Forelimb muscle (tissue), 1 donor: ENCODE results near the gene NIT1. TPM values are rescaled to one million over a fixed set of nuclear protein-coding genes. Genes with fewer than 3 reads are reported as not detected.

ENCODE experiments used
- DNase-seq: peaks from one replicate; pipeline ENCODE4 v3.0.0-alpha.2; 2013; ENCODE audit warnings: low read depth
- polyA plus RNA-seq: library from polyadenylated mRNA; unstranded; fragments of 120-200 nt; gene quantifications from one replicate; pipeline ENCODE4 v1.2.1, GENCODE V29; 2013; ENCODE audit not compliant: insufficient read length

NIT1 gene, protein sequence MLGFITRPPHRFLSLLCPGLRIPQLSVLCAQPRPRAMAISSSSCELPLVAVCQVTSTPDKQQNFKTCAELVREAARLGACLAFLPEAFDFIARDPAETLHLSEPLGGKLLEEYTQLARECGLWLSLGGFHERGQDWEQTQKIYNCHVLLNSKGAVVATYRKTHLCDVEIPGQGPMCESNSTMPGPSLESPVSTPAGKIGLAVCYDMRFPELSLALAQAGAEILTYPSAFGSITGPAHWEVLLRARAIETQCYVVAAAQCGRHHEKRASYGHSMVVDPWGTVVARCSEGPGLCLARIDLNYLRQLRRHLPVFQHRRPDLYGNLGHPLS
- polyA plus RNA-seq, result 32.7 TPM

DNA sequence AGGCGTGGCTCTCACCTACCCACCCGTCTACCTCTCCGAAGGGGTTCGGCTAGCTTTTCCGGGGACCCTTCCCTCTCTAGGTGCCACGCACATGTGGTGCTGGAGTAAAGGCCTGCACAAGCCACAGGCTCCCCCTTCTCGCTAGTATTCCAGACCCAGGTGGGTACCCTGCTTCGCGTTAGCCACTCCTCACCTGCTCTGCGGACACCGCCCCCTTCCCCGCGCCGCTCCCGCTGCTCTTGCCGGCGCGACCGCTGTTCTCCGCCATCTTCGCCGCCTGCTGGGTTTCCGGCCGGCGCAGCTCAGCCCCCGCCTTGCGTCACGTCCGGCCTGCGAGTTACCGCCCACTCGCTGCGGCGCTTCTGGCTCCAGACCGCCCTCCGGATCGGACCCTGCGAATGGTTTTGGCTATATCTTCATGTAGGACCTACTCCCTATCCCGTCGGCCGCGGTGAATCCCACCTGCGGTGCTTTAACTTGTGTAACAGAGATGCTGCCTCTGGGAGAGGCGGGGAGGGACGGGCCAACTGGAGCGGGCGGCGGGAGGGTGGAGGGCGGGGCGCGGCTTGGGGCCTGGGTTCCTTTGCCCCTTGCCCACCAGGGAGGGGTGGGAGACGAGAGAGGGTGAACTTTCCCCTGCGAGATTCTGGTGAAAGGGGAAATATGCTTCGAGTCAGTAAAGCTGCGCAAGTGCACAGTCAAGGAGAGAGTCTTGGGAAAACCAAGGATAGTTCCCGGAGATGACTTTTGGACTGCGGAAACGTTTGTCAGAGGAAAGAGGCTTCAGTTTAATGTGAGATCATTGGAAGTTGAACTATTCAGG is at the start of gene NIT1, which contains the start of gene PFDN2:
TSS of gene NIT1 (plus strand) at position 347 of the 823 bp plus-strand sequence. CDS start at position 419, 72 bp downstream.
TSS of gene PFDN2 (minus strand) at position 279 of the 823 bp plus-strand sequence. CDS start at position 268, 11 bp downstream.
- no peak for DNase-seq

DNA sequence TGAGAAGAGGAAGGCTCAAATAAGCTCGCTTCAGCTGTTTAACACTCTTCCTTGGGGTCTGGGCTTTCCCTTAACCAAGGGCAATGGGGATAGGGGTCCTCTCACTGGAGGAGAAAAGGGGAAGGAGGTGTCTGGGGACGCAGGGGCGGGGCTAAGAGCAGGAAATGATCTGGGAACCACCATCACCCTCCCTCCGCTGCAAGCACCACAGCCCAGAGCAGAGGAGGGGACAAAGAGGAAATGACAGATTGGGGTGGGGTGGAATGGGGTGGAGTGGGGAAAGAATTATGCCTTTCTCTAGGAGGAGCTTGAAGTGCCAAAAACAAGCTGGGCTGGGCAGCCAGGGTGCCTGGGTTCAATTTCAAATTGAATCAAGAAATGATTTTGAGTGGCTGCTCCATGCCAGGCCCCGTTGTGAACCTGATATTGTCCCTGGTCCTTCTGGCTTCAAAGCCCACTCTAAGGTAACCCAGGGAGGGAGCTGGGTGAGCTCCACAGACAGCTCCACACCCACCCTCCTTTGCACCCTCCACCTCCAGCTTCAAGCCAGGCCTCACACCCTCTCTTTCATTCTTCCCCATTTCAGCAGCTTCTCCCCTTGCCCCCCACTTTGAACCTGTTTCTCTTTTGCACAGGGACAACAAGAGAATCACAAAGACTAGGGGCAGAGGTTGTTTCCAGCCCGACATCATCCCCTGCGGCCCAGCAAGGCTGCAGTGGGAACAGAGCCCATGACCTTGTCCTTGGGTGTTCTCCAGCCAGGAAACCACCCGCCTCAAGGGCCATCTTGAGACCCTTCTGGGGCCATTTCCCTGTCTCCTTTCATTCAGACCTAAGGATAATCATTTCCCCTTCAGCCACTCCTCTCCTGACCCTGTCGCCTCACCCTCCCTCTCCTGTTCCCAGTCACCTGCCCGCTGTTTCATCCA is 49.3 kb upstream of the NIT1 start:
- DNase-seq, result no peak

DNA sequence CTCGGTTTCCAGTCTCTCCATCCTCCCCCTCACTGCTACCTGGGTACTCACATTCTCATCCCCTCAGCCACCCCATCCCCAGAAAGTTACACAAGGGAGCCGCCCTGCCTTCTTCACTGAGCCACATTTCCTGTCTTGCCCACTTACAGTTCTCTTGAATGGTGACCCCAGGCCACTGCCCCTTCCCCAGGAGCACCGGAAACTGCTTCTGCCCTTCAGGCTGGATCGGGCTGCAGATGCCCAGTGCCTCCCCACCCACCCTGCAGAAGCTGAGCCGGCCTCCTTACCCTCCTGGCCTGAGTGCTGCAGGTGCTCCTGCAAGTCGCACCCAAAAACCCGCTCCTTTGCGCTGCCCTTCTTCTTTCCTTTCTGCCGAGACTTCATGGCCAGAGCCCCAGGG is 48.7 kb upstream of the NIT1 start:
- DNase-seq, result no peak

DNA sequence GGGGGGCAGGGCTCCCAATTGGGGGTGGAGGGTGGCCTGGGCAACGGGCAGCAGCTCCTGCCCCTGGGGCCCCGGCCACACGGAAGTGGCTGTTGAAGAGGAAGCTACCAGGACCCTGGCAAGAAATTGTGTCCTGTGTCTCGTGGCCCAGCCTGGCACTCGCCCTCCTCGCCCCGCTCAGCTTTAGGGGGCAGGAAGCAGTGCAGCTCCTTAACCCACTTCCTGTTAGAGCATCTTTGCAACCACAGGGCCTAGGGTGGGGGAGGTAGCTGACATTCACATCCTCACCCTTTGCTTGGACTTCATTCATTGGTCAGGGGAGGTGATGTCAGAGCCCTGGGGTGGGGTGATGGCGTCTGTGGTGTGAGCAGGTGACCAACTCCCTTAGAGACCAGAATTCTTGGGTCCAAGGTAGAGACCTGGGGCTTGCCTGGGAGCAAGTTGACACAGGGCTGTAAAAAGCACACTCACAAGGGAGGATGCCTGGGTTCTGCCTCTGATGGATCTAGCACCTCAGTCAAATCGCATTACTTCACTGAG is 48.1 kb upstream of the NIT1 start, which contains the start of gene ARHGAP30:
TSS of gene ARHGAP30 (minus strand) at position 161 of the 540 bp plus-strand sequence. CDS start 267 bp downstream, outside the sequence.
- DNase-seq, result no peak

DNA sequence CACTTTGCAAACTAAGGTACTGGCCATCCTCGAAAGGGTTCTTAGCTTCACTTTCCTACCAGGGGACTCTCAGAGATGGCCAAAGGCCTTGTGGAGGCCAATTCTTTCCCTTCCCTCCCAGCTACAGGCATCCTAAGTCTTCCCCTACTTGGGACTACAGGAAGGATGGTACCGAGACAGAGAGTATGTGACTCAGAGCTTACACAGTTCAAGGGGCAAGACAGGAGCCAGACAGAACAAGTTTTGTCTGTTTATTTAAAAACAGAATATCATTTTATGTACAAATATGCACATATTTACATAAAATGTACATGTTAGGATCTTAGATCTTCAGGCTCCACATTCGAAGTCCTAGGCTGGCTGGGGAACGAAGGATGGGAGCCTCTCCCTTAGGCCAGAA is 47.1 kb upstream of the NIT1 start:
- DNase-seq, result no peak

DNA sequence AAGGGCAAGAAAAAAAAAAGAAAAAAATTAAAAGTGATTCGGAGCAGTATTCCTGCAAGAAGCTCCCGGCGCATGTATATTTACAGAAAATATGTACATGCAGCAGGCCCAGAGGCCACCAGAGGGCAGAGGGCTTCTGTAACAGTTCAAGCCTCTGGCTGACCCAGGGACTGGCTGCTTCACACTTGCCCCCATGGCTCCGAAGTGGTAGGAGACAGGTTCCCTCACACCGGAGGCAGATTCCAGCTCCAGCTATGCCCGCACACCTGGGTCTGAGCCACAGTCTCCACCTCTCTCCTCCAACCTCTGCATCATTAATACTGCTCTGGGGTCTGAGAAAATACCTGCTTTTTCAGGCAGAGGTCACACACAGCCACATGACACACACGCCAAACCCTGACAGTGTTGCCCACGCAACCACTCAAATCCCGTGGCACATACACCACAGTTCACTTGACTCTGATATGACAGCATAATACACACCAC is 46.0 kb upstream of the NIT1 start:
- no peak for DNase-seq

DNA sequence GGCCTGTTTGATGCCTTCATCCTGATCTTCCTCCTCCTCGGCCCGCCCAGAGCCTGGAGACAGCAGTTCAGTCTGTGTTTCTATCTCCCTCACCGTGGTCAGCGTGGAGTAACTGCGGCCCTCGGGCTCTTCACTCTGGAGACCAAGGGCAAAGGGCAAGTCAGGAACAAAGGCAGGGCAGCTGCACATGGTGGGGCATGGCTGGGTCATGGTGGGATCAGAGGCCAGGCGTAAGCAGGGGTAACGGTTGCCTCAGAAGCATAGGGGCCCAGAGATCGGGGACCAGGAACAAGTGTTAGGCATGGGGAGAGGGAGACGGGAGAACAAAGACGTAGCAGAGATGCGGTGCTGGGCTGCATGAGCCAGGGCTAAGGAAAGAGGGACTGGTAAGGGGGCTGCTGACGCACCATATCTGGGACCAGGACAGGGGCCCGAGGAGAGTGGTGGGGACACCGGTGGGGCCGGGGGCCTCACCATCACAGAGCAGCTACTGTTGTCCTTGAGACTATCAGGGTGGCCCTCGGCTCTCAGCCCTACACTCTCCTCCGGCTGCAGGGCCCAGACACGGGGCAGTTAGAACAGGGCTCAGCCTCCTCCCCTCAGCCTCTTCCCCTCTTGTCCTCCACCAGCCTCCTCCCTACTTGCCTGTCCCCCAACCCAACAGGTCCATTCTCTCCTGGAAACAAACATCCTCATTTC is 45.0 kb upstream of the NIT1 start:
- DNase-seq, result no peak

DNA sequence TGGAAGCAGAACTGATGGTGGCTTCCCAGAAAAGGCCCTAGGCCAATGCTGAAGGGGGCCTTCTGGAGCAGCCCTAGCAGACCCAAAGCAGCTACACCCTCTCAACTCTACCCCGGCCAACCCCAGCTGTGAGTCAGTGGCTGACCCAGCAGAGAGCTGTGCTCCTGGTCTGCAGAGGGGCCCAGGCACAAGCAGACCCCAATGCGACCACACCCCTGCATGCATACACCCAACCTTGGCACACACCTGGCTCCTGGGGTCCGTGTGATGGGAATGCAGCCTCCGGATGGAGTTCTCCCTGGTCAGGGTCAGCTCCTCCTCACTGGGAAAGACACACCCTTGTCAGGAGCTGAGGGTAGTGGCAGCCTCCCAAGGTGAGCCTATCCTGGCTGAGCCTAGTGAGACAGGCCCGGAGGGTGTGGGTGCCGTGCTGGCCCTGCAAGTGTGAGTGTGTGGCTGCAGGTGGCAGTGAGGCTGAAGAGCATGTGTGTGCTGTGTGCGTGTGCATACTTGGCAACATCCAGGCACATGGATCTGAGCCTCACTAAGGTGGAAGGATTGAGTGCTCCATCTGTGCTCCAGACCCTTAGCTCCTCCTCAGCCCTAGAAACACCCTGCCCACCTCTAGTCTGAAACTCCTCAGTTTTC is 44.3 kb upstream of the NIT1 start:
- DNase-seq, result no peak

DNA sequence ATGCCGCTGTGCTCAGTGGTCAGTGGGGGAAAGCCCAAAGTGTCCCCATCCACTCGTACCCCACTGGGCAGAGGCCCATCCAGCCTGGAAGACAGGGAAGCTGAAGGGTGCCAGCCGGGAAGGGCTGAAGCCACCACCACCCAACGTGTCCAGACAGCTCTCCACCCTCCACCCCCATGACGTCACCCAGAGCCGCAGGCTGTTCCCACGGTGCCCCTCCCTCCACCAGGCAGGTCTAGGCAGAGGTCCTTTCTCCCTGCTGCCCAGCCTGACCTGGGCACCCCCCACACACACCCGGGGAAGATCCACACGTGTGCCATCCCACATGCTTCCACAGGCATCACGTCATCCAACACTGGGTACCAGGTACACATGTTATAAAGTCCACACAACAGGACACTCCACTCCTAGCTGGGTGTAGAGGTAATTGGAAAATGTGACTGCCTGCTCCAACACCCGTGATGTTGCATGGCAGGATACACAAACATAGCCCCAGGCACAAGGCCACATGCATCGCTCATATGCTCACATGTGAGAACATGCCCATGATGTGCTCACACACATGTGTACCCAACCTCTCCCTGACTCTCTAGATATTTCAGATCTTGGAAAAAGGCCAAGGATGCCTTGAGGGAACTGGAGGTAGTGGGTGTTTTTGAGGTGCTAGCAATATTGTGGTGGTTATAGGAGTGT is 43.1 kb upstream of the NIT1 start:
- DNase-seq, result no peak

DNA sequence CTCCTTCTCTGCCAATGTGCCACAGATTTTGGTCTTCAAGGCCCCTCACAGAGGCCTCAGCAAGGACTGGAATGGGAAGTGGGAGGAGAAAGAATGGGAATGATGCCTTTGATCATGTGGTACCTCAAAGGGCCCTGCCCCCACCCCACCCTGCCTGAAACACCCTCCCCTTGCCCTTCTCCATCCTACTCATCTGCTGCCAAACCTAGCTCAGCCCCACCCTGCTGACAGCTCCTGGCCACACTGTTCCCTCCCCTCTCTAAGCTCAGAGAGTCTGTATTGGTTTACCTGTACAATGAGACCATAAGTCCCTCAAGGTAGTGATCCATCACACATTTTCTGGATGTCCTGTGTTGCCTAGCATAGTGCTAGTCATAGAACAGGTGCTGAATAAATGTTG is 41.5 kb upstream of the NIT1 start:
- DNase-seq, result no peak

DNA sequence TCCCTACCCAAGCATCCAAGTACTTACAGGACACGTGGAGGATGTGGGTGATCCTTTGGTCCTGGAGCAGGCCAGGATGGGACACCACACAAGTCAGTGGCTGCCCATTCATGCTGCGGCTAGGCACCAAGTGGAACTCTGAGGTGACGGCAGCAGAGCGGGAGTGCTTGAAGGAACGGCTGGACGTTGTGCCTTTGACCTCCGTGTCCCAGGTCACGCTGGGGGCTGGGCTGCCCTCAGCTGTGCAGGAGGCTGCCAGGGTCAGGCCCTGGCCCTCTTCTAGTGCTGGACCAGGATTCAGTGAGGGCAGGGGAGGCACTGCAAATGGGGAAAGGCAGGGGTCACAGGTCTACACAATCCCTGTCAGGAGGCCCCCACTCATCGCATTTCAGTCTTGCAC is 40.5 kb upstream of the NIT1 start:
- DNase-seq, result no peak

DNA sequence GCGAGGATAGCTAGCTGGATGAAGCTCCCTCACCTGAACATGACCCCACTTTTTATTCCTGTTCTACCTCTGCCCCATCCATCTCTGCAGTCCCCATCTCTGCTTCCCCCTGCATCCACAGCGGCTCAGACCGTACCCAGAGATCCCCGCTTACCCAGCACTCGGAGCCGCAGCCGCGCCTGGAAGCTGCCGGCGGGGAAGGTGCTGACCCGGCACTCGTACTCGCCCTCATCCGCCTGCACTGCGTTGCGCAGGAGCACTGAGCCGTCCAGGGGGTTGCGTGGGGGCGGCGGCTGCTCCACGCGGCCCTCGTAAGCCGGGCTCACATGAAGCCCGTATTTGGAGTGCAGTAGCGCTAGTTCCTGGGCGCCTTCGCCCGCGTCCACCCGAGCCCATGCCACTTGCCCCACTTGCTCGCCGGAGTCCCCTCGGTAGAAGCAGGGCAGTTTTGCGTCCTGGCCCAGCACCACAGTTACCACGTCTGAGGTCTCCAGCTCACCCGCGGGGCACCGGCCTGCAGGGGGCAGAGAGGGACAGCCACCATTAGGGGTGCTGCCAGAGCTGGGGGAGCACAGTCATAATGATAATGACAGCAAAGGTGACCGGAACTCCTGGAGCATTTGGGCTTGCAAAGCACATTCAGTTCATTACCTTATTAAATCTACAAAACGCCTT is 38.3 kb upstream of the NIT1 start:
- DNase-seq, result no peak

DNA sequence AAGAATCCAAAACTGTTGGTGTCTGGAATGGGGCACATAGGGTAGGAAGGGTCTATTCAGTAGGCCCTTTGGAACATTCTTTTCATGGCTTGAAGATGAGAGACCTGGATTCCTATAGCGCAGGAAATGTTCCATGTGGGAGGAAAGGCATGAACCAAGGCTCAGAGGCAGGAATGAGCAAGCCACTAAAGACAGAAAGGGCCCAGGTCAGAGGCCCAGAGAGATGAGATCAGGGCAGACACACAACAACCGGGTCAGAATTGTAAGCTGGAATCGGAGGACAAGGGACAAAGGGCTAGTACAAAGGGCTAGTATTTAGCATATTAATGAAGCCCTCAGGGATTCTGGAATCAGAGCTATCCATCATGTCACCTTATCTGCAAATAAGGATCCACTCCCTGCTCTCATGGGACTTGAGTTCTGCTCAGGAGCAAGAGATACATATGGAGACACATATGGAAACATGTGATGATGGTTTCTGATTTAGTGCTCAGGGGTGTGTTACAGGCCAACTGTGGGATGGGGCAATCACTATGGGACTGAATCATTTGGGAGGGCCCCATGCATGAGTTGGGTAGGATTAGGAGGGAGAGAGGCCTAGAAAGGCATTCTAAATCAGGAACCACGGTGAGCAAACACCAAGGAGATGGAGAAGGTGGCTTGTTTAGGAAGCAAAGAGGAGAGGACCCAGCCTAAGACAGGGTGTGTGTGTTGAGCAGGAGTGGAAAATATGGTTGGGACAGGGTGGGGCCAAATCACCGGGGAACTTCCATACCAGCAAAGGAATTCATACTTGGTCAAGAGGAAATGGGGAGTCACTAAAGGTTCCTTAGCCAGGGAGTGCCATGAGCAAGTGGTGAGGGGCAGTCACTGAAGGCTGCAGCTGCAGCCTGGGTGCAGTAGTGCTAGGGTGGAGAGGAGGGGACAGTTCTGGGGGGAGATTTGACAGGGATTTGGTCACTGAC is 37.2 kb upstream of the NIT1 start:
- no peak for DNase-seq

DNA sequence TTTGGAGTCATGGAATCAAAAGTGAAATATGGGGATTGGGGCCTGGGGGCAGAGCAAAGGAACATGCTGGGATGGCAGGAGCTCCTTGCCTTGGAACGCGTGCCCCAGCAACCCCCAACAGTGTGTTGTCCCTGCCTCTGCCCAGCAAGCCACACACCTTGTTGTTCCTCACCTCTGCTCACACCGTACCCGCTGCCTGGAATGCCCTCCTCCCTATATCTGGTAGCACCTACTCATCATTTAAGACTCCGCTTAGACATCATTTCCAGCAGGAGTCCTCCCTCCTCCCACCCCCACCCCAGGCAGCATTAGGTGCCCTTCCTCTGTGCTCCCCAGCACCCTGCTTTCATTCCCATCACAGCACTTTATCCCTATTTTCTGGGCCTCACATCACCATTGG is 36.4 kb upstream of the NIT1 start:
- no peak for DNase-seq

DNA sequence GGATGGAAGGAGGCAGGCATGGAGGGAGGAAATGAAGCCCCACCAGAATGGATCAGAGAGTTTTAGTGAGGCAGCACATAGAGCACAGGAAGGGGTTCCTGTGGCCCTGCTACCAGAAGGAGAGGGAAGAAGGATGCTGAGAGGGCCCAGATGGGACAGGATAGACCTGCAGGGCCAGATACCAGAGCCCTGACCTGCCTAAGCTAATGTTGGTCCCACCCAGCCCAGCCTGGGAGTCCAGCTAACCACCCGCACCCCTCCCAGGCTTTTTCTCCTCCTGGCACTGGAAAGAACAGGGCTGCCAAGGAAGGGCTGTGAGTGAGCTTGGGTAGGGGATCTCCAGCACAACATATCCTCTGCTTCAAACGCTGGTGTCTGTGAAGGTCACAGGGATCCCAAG is 35.4 kb upstream of the NIT1 start:
- DNase-seq, result no peak

DNA sequence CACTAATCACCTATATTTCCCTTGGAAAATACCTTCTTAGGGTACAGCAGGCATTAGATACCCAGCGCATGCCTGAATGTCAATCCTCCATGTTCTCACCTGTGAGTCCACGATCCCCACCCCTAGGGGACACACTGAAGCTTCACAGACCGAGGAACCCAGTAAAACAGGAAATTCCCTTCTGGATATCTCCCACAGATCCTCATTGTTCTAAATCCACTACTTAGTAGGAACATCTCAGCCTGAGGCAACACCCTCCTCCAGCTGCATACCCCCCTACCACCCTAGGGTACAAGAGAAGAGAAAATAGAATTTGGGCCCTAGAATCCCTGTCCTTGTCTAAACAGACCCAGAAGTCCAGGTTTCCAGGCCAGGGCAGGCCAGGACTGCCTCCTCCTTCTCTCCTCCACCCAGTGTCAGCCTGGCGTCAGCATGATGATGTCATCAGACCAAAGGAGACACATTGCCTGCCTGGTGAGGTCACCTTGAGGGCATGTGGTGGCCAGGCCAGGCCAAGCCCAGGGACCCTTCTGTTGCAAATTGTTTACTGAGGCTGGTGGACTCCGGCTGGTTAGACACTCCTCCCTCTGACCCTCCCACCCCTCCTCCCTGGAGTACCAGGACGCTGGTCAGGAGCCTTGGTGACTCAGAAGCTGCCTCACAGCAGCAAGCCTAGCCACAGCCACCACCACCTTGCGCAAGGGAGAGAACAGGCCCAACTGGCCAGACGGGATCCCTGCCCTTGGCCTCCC is 34.7 kb upstream of the NIT1 start:
- DNase-seq, result no peak
